Kidney (tissue), 14 donors: ENCODE results near the gene ZIC2. TPM values are rescaled to one million over a fixed set of nuclear protein-coding genes. Genes with fewer than 3 reads are reported as not detected.

ENCODE experiments used
- DNase-seq, 5 donors: peaks; one replicate each; pipeline ENCODE4 v3.0.0-alpha.2; 2013 to 2020
- FAIRE-seq: peaks from 2 replicates; lab custom pipeline; 2012; peaks lifted over from hg19 to GRCh38; lab: Jason Lieb, UNC
- H3K27ac ChIP-seq, 2 donors: one replicate each; pipeline ENCODE4 v1.7.0; 2013; ENCODE audit warnings: low read depth in 2 of 2, low read length in 2 of 2, inconsistent platforms in 1 of 2
- H3K27me3 ChIP-seq: one replicate; pipeline ENCODE4 v1.7.1; 2013; ENCODE audit warnings: low read length, inconsistent platforms; ENCODE audit not compliant: control insufficient read depth, insufficient read depth
- H3K36me3 ChIP-seq, 3 donors: one replicate each; pipeline versions ENCODE4 v1.7.0 to v1.7.1; 2013; ENCODE audit warnings: low read length in 3 of 3, control low read depth in 1 of 3, inconsistent platforms in 1 of 3; ENCODE audit not compliant: insufficient read depth in 3 of 3, control insufficient read depth in 2 of 3
- H3K4me1 ChIP-seq, 3 donors: one replicate each; pipeline versions ENCODE4 v1.7.0 to v1.7.1; 2013; ENCODE audit warnings: low read length in 3 of 3, inconsistent platforms in 1 of 3, low read depth in 1 of 3; ENCODE audit not compliant: control insufficient read depth in 2 of 3, insufficient read depth in 2 of 3
- H3K4me3 ChIP-seq, 3 donors: one replicate each; pipeline versions ENCODE4 v1.7.0 to v1.8.1; 2013; ENCODE audit warnings: low read length in 3 of 3, control low read depth in 1 of 3, inconsistent platforms in 1 of 3
- H3K9ac ChIP-seq, 3 donors: one replicate each; pipeline versions ENCODE4 v1.7.0 to v1.7.1; 2013; ENCODE audit warnings: low read length in 3 of 3, control low read depth in 1 of 3, inconsistent platforms in 1 of 3
- H3K9me3 ChIP-seq, 3 donors: one replicate each; pipeline versions ENCODE4 v1.7.0 to v1.7.1; 2013; ENCODE audit warnings: low read length in 3 of 3, control low read depth in 1 of 3, inconsistent platforms in 1 of 3; ENCODE audit not compliant: control insufficient read depth in 2 of 3, insufficient read depth in 1 of 3
- CTCF ChIP-seq: IDR thresholded peaks from 3 replicates; pipeline ENCODE4 v1.5.1; 2012; ENCODE audit warnings: mild to moderate bottlenecking, moderate library complexity, borderline replicate concordance; ENCODE audit not compliant: insufficient read depth; ENCODE audit errors: extremely low read depth
- intact Hi-C: fragments of 100-400 bp; cut with DNase I; formaldehyde crosslinking; loops from one replicate; pipeline ENCODE4 v1.11.1; 2022
- polyA plus RNA-seq: library from polyadenylated mRNA; stranded (reverse); fragments of 350-450 nt; fragmentation: Illumina TruSeq; extraction: RNeasy Lipid Tissue Mini Kit (QIAGEN cat#74804); gene quantifications from one replicate; pipeline ENCODE4 v1.2.3, GENCODE V29; 2014; ENCODE audit warnings: low read depth, low replicate concordance; ENCODE audit not compliant: insufficient read depth
- total RNA-seq: library from RNA; stranded (reverse); fragmentation: NEBNext Ultra II Directional; extraction: Animal tissue kit (Norgen Biotek cat#: 25700); gene quantifications from one replicate; pipeline ENCODE4 v1.2.1, GENCODE V29; 2021
- donor health status: control.
- donor health status: control.
- donor health status: control.
- donor health status: control.
- donor health status: control.
- donor health status: DM: yes; HTN: yes; CAD: no.
- donor health status: Normal renal cell carcinoma (clear cell type).

The ZIC2 gene
- total and polyA plus RNA-seq, 2 donors from 2014 or later, result 0.13 to 1.4 TPM

GRCh38 chr13:99988529-99989275 is 7.1 kb downstream of the ZIC2 start:
- Histone ChIP-seq H3K9ac (no peak overlapping the region), H3K27me3 (peaks cover 80% of the 10 kb centered on the region), H3K4me3 (no peak overlapping the region), H3K4me1 (no peaks in the 10 kb centered on the region), H3K9me3 (peaks cover 0 to under 1% (median 0%) of the 10 kb centered on the region in 3 donors), H3K36me3 (no peaks in the 10 kb centered on the region), H3K27ac (no peak overlapping the region)
- TF ChIP-seq CTCF, result no peak
- FAIRE-seq, result no peak
- peak in 2 of 5 donors; percentile 19 to 40 for DNase-seq
- intact Hi-C loops, result no loop called here

- no peak for TF ChIP-seq CTCF
- Histone ChIP-seq H3K4me1 (no peaks in the 10 kb centered on the region), H3K9ac (no peak overlapping the region), H3K27ac (no peak overlapping the region), H3K4me3 (no peak overlapping the region), H3K27me3 (peaks cover 80% of the 10 kb centered on the region), H3K36me3 (no peaks in the 10 kb centered on the region), H3K9me3 (no peaks in the 10 kb centered on the region)
- peak in 3 of 5 donors; percentile 20 to 45 (median 29) for DNase-seq
- FAIRE-seq, result no peak
- intact Hi-C loops, result no loop called here
Measured at GRCh38 chr13:99989276-99990125, 7.9 kb downstream of the ZIC2 start.

- no peaks in the 10 kb centered on the region for H3K36me3 ChIP-seq
- no peak for FAIRE-seq
- no peak overlapping the region for H3K27ac ChIP-seq
- DNase-seq, result peak in 4 of 5 donors; percentile 16 to 59 (median 20)
- H3K4me3 ChIP-seq, result no peak overlapping the region
- intact Hi-C loops, result no loop called here
- no peaks in the 10 kb centered on the region for H3K4me1 ChIP-seq
- peaks cover 84% of the 10 kb centered on the region for H3K27me3 ChIP-seq
- H3K9ac ChIP-seq, result no peak overlapping the region
- TF ChIP-seq CTCF, result no peak
- H3K9me3 ChIP-seq, result peaks cover 0 to 4% (median 0%) of the 10 kb centered on the region in 3 donors
Measured at GRCh38 chr13:99990126-99990977, 8.8 kb downstream of the ZIC2 start.
